GM12878 (cell line): ENCODE measurements around the gene IFT122. TPM values are rescaled to one million over a fixed set of nuclear protein-coding genes. Genes with fewer than 3 reads are reported as not detected.
"Not testable (repeated sequence)": the region's sequence is repeated elsewhere in the genome, so short reads cannot be mapped to it uniquely, and the experiment has no call there.

Source experiments
- ATAC-seq: fragments of 200-7000 bp; cut with Tn5 transposase; 3 replicates; pipeline ENCODE4 v1.9.1; 2020; ENCODE audit warnings: mild to moderate bottlenecking, moderate library complexity
- BruUV-seq: library from RNA; stranded (reverse); fragments of 400-500 nt; replicated peaks from 2 replicates; lab custom pipeline; 2021; lab: Mats Ljungman, UMichigan
- CTCF ChIA-PET: fragments of 300-600 bp; sonication (Branson Sonifier 250); formaldehyde crosslinking; extraction: SDS; loops from one replicate; lab custom pipeline; 2021; ENCODE audit warnings: inconsistent platforms; lab: Yijun Ruan, JAX
- POLR2A ChIA-PET: fragments of 350-600 bp; formaldehyde crosslinking; extraction: SDS; loops from one replicate; lab custom pipeline; 2021; ENCODE audit warnings: inconsistent platforms; lab: Charles Lee
- RAD21 ChIA-PET: fragments of 300-600 bp; sonication (Branson Sonifier 250); formaldehyde crosslinking; loops from one replicate; lab custom pipeline; 2023; ENCODE audit warnings: antibody characterized with exemption; ENCODE audit not compliant: unreplicated experiment; lab: Charles Lee
- SMC1A ChIA-PET: fragments of 300-600 bp; sonication (Branson Sonifier 250); formaldehyde crosslinking; loops from one replicate; lab custom pipeline; 2023; ENCODE audit not compliant: unreplicated experiment, uncharacterized antibody; lab: Charles Lee
- DNase-seq: peaks from one replicate; pipeline ENCODE4 v3.0.0-alpha.2; 2011; ENCODE audit warnings: low read depth, low spot score
- FAIRE-seq: peaks from 3 replicates; lab custom pipeline; 2011; peaks lifted over from hg19 to GRCh38; lab: Jason Lieb, UNC
- H2AFZ ChIP-seq: 2 replicates; pipeline ENCODE4 v1.6.0; 2011; ENCODE audit warnings: low read depth, low read length, control low read depth; ENCODE audit not compliant: control insufficient read depth
- H3K27ac ChIP-seq: 2 replicates; pipeline ENCODE4 v1.5.1; 2011; ENCODE audit warnings: control low read depth; ENCODE audit not compliant: control insufficient read depth, insufficient read depth
- H3K27me3 ChIP-seq, 2 experiments: replicated peaks in 1 of 2; 2 replicates each; pipeline versions ENCODE4 v1.6.0 to v1.6.1; 2011; ENCODE audit warnings: low read length in 1 of 2; ENCODE audit not compliant: control insufficient read depth in 2 of 2, insufficient read depth in 2 of 2
- H3K36me3 ChIP-seq, 2 experiments: 2 replicates each; pipeline ENCODE4 v1.5.1; 2011; ENCODE audit warnings: low read length in 1 of 2; ENCODE audit not compliant: control insufficient read depth in 2 of 2, insufficient read depth in 2 of 2
- H3K4me1 ChIP-seq: 2 replicates; pipeline ENCODE4 v1.6.1; 2011; ENCODE audit warnings: mild to moderate bottlenecking, low read length, moderate library complexity, mixed read lengths; ENCODE audit not compliant: control insufficient read depth, insufficient read depth
- H3K4me2 ChIP-seq: 2 replicates; pipeline ENCODE4 v1.6.0; 2011; ENCODE audit warnings: control low read depth; ENCODE audit not compliant: control insufficient read depth, insufficient read depth
- H3K4me3 ChIP-seq: fragments of 200-600 bp; sonication (generic); 2 replicates; pipeline ENCODE4 v1.5.1; 2016
- H3K79me2 ChIP-seq: 2 replicates; pipeline ENCODE4 v1.6.0; 2011; ENCODE audit warnings: low read length; ENCODE audit not compliant: control insufficient read depth, insufficient read depth
- H3K9ac ChIP-seq: 2 replicates; pipeline ENCODE4 v1.8.0; 2011; ENCODE audit warnings: low read length, control low read depth, mixed read lengths; ENCODE audit not compliant: control insufficient read depth, insufficient read depth
- H3K9me3 ChIP-seq: replicated peaks from 3 replicates; pipeline ENCODE4 v1.5.1; 2011; ENCODE audit warnings: mild to moderate bottlenecking, low read length; ENCODE audit not compliant: control insufficient read depth, insufficient read depth
- H4K20me1 ChIP-seq: 2 replicates; pipeline ENCODE4 v1.6.0; 2011; ENCODE audit not compliant: control insufficient read depth, insufficient read depth
- ATF7 ChIP-seq: fragments of 450-650 bp; IDR thresholded peaks from 2 replicates; pipeline ENCODE4 v1.6.1; 2016; ENCODE audit warnings: low read depth, mild to moderate bottlenecking
- CBX3 ChIP-seq: fragments of 200-600 bp; sonication (generic); IDR thresholded peaks from 2 replicates; pipeline ENCODE4 v1.6.1; 2016; ENCODE audit warnings: low read depth, borderline replicate concordance
- EP300 ChIP-seq, 2 experiments: fragments of 150-350 bp in 1 of 2; IDR thresholded peaks; 2 replicates each; pipeline ENCODE4 v1.6.1; 2011 to 2012; ENCODE audit warnings: low read depth in 2 of 2, low read length in 2 of 2, borderline replicate concordance in 1 of 2, improper control_type of control experiment in 1 of 2, inconsistent platforms in 1 of 2; ENCODE audit not compliant: control insufficient read depth in 1 of 2
- FOXK2 ChIP-seq: fragments of 450-650 bp; IDR thresholded peaks from 2 replicates; pipeline ENCODE4 v1.6.1; 2017; ENCODE audit warnings: mild to moderate bottlenecking, moderate library complexity
- IRF4 ChIP-seq: IDR thresholded peaks from 2 replicates; pipeline ENCODE4 v1.6.1; 2011; ENCODE audit warnings: low read depth, low read length
- KDM1A ChIP-seq: fragments of 200-600 bp; sonication (generic); IDR thresholded peaks from 2 replicates; pipeline ENCODE4 v1.6.1; 2016; ENCODE audit warnings: borderline replicate concordance
- MXI1 ChIP-seq: fragments of 150-350 bp; IDR thresholded peaks from 2 replicates; pipeline ENCODE4 v1.6.1; 2011; ENCODE audit warnings: low read depth, mild to moderate bottlenecking, inconsistent platforms, low read length, improper control_type of control experiment
- NFXL1 ChIP-seq: fragments of 450-650 bp; IDR thresholded peaks from 2 replicates; pipeline ENCODE4 v1.6.1; 2017; ENCODE audit warnings: antibody characterized with exemption, mild to moderate bottlenecking, borderline replicate concordance
- SIX5 ChIP-seq: IDR thresholded peaks from 2 replicates; pipeline ENCODE4 v1.6.1; 2011; ENCODE audit warnings: mild to moderate bottlenecking, low read depth, low read length, moderate library complexity; ENCODE audit not compliant: severe bottlenecking
- SMARCA5 ChIP-seq: fragments of 450-650 bp; IDR thresholded peaks from 2 replicates; pipeline ENCODE4 v1.6.1; 2017; ENCODE audit warnings: mild to moderate bottlenecking
- SMC3 ChIP-seq: IDR thresholded peaks from 2 replicates; pipeline ENCODE4 v1.6.1; 2011; ENCODE audit warnings: low read length, improper control_type of control experiment, borderline replicate concordance
- SPI1 ChIP-seq: IDR thresholded peaks from 2 replicates; pipeline ENCODE4 v1.6.1; 2011; ENCODE audit warnings: low read depth, mild to moderate bottlenecking, low read length, moderate library complexity, borderline replicate concordance; ENCODE audit not compliant: insufficient read depth
- SUPT20H ChIP-seq: IDR thresholded peaks from 2 replicates; pipeline ENCODE4 v1.6.1; 2011; ENCODE audit warnings: low read depth, mild to moderate bottlenecking, low read length, moderate library complexity, borderline replicate concordance; ENCODE audit not compliant: control insufficient read depth
- WRNIP1 ChIP-seq: IDR thresholded peaks from 2 replicates; pipeline ENCODE4 v1.6.1; 2011; ENCODE audit warnings: low read depth, low read length, improper control_type of control experiment, borderline replicate concordance
- ZNF24 ChIP-seq: fragments of 450-650 bp; IDR thresholded peaks from 2 replicates; pipeline ENCODE4 v1.6.1; 2017; ENCODE audit warnings: antibody characterized with exemption, mild to moderate bottlenecking
- WGBS: methylation state at CpG from one replicate; pipeline ENCODE4 v1.1.6; 2016; ENCODE audit warnings: low lambda C conversion rate; ENCODE audit not compliant: insufficient replicate concordance, insufficient coverage; ENCODE audit errors: missing lambda C conversion rate; 5-methylcytosine and 5-hydroxymethylcytosine counted together
- in situ Hi-C: fragments of 300-500 bp; cut with MboI; formaldehyde crosslinking; loops from 9 replicates; pipeline ENCODE4 v1.14.3; 2018; ENCODE audit warnings: mixed read lengths
- intact Hi-C: fragments of 100-400 bp; cut with micrococcal nuclease; formaldehyde crosslinking; loops from one replicate; pipeline ENCODE4 v1.14.2; 2022; ENCODE audit not compliant: unreplicated experiment
- polyA plus RNA-seq, 11 experiments: library from polyadenylated mRNA; depleted of rRNA in 4 of 11; unstranded in 6 of 11; stranded (reverse) in 5 of 11; fragments of >200 nt; fragmentation: Nextera tagmentation in 4 of 11; fragmentation: Illumina TruSeq in 1 of 11; extraction: Ambion mirVana in 4 of 11; extraction: Trizol in 1 of 11; gene quantifications; 1 replicate in 1 of 11; 2 replicates in 10 of 11; pipeline versions ENCODE4 v1.2.1 to v1.2.3, GENCODE V29; 2011 to 2016; ENCODE audit warnings: inconsistent platforms in 2 of 11, missing spikeins in 2 of 11, low read depth in 1 of 11
- total RNA-seq, 4 experiments: library from RNA; depleted of rRNA in 3 of 4; stranded (reverse); fragments of >200 nt in 3 of 4; fragmentation: Illumina TruSeq in 1 of 4; extraction: Trizol in 1 of 4; gene quantifications; 2 replicates each; pipeline versions ENCODE4 v1.2.1 to v1.2.3, GENCODE V29; 2013 to 2021

Gene IFT122
- total and polyA plus RNA-seq, 10 of the 15 experiments (the other 5 are each of a cell fraction or from before 2014, with no cell fraction given): 1.8 to 19.2 (median 8.4) TPM

DNA sequence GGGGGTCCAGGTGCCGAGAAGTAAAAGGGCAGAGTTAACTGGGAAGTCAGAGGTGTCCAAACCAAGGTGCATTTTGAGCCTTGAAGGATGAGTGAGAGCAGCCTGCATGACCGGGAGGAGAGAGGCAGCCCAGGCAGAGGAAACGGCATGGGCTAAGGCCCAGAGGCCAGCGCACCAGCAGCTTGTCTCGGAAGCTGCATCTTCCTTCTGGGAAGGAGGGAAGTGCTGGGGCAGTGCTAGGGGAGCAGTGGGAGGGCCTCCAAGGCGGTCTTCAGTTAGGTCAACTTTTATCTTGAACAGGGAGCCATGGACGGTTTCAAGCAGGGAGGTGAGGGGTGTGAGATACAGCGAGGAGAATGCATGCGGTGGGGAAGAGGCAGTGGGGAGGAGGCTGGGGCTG is 104.0 kb downstream of the IFT122 start:
- RAD21 ChIA-PET: no interaction called here
- Histone ChIP-seq H3K4me2 (no peak overlapping the region), H3K79me2 (no peaks in the 10 kb centered on the region), H3K9ac (no peak overlapping the region), H4K20me1 (no peaks in the 10 kb centered on the region), H3K27me3 (no peaks in the 10 kb centered on the region; a peak in 1 of 4 replicates), H3K4me3 (no peak overlapping the region), H2AFZ (no peak overlapping the region), H3K4me1 (no peaks in the 10 kb centered on the region), H3K27ac (no peak overlapping the region), H3K9me3 (no peaks in the 10 kb centered on the region), H3K36me3 (no peaks in the 10 kb centered on the region)
- 46% methylated on average over 8 of the region's 9 CpGs for WGBS
- TF ChIP-seq KDM1A: no peak
- no peak for TF ChIP-seq MXI1
- TF ChIP-seq ATF7: no peak
- TF ChIP-seq SIX5: no peak
- no peak for TF ChIP-seq SMARCA5
- no peak for TF ChIP-seq SUPT20H
- no peak for TF ChIP-seq SMC3
- TF ChIP-seq ZNF24: no peak
- no peak for TF ChIP-seq SPI1
- no peak for TF ChIP-seq NFXL1
- TF ChIP-seq CBX3: no peak
- no peak for TF ChIP-seq WRNIP1
- TF ChIP-seq FOXK2: no peak
- no peak for TF ChIP-seq EP300 (IDR thresholded peaks at IDR 0.05; ENCODE audit: borderline replicate concordance in 1 of 2, control insufficient read depth in 1 of 2, low read depth in 2 of 2, low read length in 2 of 2)
- no peak for TF ChIP-seq IRF4
- SMC1A ChIA-PET: no interaction called here
- no TSS peak for BruUV-seq
- in situ Hi-C loops (no loop called here), intact Hi-C loops (no loop called here)
- FAIRE-seq: no peak
- POLR2A ChIA-PET: no interaction called here
- CTCF ChIA-PET: no interaction called here
- no peak for ATAC-seq
- no peak for DNase-seq

DNA sequence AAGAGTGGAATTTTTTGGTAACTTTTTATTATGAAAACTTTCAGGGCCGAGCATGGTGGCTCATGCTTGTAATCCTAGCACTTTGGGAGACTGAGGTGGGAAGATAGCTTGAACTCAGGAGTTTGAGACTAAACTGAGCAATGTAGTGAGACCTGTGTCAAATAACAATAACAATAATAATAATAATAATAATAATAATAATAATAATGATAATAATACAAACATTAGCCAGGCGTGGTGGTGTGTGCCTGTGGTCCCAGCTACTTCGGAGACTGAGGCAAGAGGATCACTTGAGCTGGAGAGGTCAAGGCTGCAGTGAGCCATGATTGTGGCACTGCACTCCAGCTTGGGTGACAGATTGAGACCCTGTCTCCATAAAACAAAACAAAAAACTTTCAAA is 105.9 kb downstream of the IFT122 start:
- H3K79me2 ChIP-seq, DNase-seq, H3K4me2 ChIP-seq, POLR2A ChIA-PET, FAIRE-seq, BruUV-seq, CTCF ChIA-PET, H3K4me1 ChIP-seq, intact Hi-C loops, H4K20me1 ChIP-seq, ATAC-seq, H3K9me3 ChIP-seq, H3K27me3 ChIP-seq, in situ Hi-C loops, H3K4me3 ChIP-seq, H3K9ac ChIP-seq, H3K36me3 ChIP-seq, H2AFZ ChIP-seq, RAD21 ChIA-PET, H3K27ac ChIP-seq: not testable (repeated sequence)
- 1% methylated on average over 3 of the region's 3 CpGs for WGBS
- SMC1A ChIA-PET: interaction anchor here (0.8 kb wide), 1 partner anchor 8 kb away, joined by 3 read pairs; no protein-coding TSS in a partner anchor
